Tibial nerve (tissue), 4 donors: Measurements from ENCODE around the gene RNF215.

Experiments
- CTCF ChIP-seq, 5 experiments: fragments of 200-600 bp in 3 of 5; fragments of 450-650 bp in 2 of 5; sonication (generic) in 3 of 5; IDR thresholded peaks; one replicate each; pipeline ENCODE4 v1.5.1; 2016 to 2019; ENCODE audit warnings: antibody characterized with exemption in 5 of 5, mild to moderate bottlenecking in 3 of 5, moderate library complexity in 2 of 5
- EP300 ChIP-seq, 2 donors: sonication (generic); formaldehyde crosslinking; IDR thresholded peaks; one replicate each; pipeline ENCODE4 v1.6.1; 2017; ENCODE audit warnings: antibody characterized with exemption in 2 of 2, mild to moderate bottlenecking in 1 of 2
- POLR2A ChIP-seq, 2 donors: fragments of 450-650 bp; IDR thresholded peaks; one replicate each; pipeline ENCODE4 v1.6.1; 2017; ENCODE audit warnings: antibody characterized with exemption in 2 of 2, mild to moderate bottlenecking in 2 of 2, moderate library complexity in 2 of 2

- TF ChIP-seq CTCF (IDR thresholded peaks at IDR 0.05) (no peak), EP300 (IDR thresholded peaks at IDR 0.05) (no peak), POLR2A (IDR thresholded peaks at IDR 0.05) (no peak)
These were observed 30.0 kb downstream of the RNF215 start for GRCh38 chr22:30357236-30357570.
